Mucosa of gallbladder (tissue), 1 donor: ENCODE data around the gene TMEM254. TPM values are rescaled to one million over a fixed set of nuclear protein-coding genes. Genes with fewer than 3 reads are reported as not detected.
A peak's percentile ranks its signal among the peaks of the same experiment; 100 is the strongest.
"Not testable (repeated sequence)": the region's sequence is repeated elsewhere in the genome, so short reads cannot be mapped to it uniquely, and the experiment has no call there.

Source experiments
- DNase-seq: peaks from one replicate; pipeline ENCODE4 v3.0.0-alpha.2; 2020; ENCODE audit warnings: low spot score
- total RNA-seq: library from RNA; stranded (reverse); gene quantifications from one replicate; pipeline ENCODE4 v1.2.1, GENCODE V29; 2021
- donor health status: DM: no; HTN: no; CAD: no.

The TMEM254 gene
- 37.7 TPM for total RNA-seq

GRCh38 chr10:80078448-80079311 is at the start of gene TMEM254:
TSS of gene TMEM254 (plus strand) at chr10:80078665. CDS start at chr10:80078700, 35 bp downstream.
- DNase-seq, result peak; percentile 93

- not testable (repeated sequence) for DNase-seq
Measured at GRCh38 chr10:80029205-80029604, 49.3 kb upstream of the TMEM254 start.

DNA sequence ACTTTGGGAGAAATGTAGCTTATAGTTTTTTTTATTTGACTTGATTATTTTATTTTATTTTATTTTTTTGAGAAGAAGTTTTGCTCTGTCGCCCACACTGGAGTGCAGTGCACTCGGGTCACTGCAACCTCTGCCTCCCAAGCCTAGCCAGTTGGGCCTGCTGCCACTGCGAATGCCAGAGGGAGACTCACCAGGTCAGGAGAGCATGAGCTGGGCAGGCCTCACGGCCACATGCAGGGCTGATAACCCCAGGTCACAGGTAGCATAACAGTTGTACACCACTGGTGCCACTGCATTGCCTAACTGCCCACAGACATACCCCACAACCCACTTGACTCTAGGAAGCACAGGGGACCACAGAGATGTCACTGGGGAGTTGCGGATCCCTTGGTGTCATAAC is 48.6 kb upstream of the TMEM254 start:
- not testable (repeated sequence) for DNase-seq

GRCh38 chr10:80032503-80032902 is 46.0 kb upstream of the TMEM254 start:
- DNase-seq, result no peak

DNA sequence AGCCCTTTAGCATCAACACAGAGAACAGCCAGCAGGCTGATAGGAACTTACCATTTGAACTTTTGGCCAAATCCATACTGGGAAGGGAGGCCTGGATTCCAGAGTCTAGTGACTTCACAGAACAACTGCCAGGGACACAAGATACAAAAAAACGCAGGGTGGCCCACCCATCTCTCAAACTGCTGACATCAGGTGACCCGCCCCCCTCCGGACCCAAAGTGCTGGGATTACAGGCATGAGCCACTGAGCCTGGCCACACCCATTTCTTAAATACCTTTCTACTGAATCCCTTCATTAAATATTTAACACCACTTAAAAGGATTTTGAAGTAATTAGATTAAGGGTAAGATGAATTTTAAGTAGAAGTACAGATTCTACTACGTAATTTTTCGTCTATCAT is 43.7 kb upstream of the TMEM254 start:
- not testable (repeated sequence) for DNase-seq

DNA sequence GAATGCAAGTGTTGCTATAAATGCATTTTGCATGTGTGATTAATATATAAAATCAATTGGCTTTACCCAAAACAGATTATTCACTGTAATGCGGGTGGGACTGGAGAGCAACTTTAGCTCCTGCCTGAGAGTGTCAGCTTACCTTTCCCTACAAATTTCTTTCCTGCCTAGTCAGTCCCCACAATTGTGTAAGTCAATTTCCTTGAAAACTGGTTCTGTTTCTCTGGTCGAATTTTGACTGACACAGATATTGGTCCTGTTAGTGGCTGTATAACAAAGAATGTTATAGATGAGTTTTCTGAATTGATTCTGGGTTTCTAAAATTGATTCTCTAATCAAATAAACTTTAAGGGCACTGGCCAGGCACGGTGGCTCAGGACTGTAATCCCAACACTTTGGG is 43.0 kb upstream of the TMEM254 start:
- DNase-seq, result not testable (repeated sequence)

DNA sequence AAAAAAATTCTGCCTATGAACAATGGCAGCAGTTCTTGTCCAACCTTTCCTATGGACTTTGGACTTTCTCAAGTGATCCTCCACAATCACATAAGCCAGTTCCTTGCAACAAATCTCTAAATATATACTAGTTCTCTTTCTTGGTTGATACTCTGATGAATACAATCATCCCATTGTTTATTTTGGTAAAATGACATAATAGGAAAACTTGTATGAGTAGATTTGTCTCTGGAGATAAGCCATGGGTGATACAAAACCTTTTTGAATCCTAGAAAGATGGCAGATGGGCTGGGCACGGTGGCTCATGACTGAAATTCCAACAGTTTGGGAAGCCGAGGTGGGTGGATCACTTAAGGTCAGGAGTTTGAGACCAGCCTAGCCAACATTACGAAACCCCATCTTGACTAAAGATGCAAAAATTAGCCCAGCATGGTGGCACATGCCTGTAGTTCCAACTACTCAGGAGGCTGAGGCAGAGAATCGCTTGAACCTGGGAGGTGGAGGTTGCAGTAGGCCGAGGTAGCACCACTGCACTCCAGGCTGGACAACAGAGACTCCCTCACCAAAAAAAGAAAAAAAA is 41.5 kb upstream of the TMEM254 start:
- not testable (repeated sequence) for DNase-seq

DNA sequence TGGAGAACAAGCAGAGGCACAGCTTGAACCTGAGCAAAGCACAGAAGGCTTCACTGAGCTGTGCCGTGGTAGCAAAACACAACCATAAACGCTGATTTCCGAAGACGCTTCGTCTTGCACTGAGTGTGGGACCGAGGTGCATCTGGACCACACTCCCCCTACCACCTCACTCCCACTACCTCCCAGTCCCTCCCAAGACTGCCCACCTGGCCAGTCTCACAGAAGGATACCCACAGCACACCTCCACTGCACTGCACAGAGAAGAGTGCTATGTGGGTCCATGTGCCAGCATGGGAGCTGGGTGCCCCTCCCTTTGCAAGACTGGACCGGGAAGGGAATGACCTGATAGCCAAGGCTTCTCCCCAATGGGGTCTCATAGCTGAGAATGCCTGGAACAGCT is 40.2 kb upstream of the TMEM254 start:
- DNase-seq, result not testable (repeated sequence)

DNA sequence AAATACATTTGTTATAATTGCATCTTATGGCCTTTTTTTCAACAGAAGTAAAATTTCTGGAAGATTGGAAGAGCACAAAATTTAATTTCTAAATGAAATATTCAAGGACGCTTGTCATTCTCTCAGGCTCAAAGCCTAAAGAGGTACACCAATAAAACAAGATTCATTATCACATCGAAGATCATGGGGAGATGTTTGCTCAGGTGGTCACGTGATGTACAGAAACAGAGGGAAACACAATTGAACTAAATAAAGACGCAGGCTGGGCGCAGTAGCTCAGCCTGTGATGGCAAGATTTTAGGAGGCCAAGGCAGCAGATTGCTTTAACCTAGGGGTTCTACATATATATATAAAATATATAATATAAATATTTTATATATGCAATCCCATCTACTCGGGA is 37.3 kb upstream of the TMEM254 start:
- DNase-seq, result no peak

GRCh38 chr10:80044935-80045334 is 33.5 kb upstream of the TMEM254 start:
- DNase-seq, result not testable (repeated sequence)

GRCh38 chr10:80046629-80047441 is 31.6 kb upstream of the TMEM254 start:
- DNase-seq, result peak; percentile 77

GRCh38 chr10:80050752-80051151 is 27.7 kb upstream of the TMEM254 start:
- no peak for DNase-seq

DNA sequence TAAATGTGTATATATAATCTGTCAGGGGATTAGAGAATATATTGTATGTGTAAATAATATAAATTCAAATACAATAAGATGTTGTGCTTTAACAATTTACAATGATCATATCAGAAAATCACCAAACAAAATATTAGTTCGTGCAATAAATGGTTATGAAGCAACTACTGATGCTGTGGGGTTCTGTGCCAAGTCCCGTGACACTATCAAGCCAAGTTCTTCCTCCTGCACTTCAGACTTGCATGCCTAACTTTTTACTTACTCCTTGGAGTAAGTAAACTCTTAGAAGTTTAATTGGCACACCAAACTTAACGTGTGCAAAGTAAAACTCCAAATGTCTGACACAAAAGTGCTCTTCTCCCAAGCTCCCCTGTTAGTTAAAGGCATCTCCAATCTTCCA is 26.5 kb upstream of the TMEM254 start:
- no peak for DNase-seq

- no peak for DNase-seq
Measured at GRCh38 chr10:80055760-80056159, 22.7 kb upstream of the TMEM254 start.

GRCh38 chr10:80057171-80057570 is 21.3 kb upstream of the TMEM254 start:
- DNase-seq, result no peak

DNA sequence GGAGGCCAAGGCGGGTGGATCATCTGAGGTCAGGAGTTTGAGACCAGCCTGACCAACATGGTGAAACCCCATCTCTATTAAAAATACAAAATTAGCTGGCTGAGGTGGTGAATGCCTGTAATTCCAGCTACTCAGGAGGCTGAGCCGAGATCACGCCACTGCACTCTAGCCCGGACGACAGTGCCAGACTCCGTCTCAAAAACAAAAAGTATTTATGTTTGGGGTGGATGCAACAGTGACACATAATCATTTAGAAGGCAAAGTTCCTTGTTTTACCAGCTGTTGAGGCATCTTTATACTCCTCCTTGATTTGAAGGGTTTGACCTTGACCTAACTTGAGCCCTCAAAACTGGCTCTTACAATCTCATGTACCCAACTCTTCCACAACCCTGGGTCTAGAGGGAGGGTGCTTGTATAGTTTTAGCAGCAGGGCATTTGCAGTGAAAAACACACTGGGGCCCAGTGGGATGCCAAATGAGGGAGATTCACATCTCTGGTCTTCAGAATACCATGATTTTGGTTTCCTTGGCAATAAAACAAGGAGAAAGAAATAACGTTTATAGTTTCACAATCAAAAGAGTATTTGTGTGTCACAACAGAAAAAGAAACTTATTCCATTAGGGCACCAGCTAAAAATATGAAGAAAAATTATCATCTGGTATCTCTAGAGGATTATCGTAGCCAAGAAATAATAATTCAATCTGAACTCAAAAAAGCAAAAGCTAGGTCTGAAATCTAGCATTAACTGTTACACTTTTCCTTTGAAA is 14.2 kb upstream of the TMEM254 start:
- no peak for DNase-seq

DNA sequence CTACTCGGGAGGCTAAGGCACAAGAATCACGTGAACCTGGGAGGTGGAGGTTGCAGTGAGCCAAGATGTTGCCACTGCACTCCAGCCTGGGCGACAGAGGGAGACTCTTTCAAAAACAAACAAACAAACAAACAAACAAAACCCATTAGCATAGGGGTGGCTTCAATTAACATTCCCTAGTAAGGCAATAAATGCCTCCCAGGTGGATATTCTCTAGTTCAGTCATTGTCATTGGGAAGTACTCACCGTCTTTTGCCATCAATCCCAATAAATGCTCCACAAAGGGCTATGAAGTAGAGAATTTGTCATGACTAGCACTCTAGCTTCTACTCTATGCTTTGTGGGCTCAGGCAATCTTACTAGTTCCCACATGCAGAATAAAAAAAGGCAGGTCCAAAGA is 11.7 kb upstream of the TMEM254 start:
- DNase-seq, result no peak

DNA sequence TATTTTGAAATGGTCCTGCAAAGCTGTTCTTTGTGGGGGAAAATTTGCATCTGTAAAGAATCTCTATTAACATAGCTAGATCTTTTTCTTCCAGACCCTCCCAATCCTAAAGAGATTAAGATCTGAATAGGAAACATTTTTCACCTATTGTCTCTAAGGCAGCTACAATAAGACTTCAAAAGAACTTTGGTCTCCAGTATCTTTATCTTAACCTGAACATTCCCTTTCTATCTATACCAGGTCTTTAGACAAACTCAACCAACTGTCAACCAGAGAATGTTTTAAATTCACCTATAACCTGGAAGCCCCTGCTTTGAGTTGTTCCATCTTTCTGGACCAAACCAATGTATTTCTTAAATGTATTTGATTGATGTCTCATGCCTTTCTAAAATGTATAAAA is 10.6 kb upstream of the TMEM254 start:
- not testable (repeated sequence) for DNase-seq

- no peak for DNase-seq
Measured at GRCh38 chr10:80068270-80068669, 10.2 kb upstream of the TMEM254 start.

DNA sequence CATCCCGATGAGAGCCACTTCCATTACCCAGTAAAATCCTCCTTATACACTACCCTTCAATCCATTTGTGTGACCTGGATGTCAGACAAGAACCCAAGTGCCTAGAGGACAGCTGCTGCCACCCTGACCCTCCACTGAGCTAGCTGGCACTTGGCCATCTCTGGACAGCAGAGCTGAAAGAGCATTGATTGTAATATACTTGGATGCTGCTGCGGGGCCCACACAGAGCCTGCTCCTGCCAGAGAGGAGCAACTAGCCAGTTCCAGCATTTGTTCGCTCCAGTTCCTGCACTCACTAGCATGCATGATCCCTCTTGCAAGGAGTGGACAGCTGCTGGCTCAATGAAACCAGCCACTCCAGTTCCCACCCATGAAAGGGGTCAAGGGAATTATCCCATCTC is 8.4 kb upstream of the TMEM254 start:
- DNase-seq, result no peak

GRCh38 chr10:80072584-80072983 is 5.9 kb upstream of the TMEM254 start:
- DNase-seq, result no peak

DNA sequence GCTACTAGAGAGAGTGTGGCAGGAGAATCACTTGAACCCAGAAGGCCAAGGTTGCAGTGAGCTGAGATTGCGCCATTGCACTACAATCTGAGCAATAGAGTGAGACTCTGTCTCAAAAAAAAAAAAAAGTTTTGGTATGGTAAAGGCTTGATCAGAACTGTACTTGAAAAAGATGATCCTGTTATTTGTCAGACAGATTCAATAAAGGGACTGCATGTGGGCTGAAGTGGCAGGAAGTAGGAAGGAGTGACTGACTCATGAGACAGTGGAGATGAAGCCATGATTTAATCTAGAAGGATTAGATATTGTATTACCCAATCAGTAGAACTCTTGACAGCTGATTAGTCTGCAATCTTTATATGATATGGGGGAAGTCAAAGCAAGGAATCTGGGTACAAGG is 2.7 kb upstream of the TMEM254 start:
- no peak for DNase-seq
